HG02763 (cell line): ENCODE data around the gene PRRX1.

Source experiments
- ATAC-seq: cut with Tn5 transposase; IDR thresholded peaks from one replicate; pipeline ENCODE4 v1.9.1; 2021; ENCODE audit warnings: mild to moderate bottlenecking, moderate library complexity; ENCODE audit not compliant: unreplicated experiment

The PRRX1 gene

GRCh38 chr1:170663404-170664092 is 383 bp upstream of the PRRX1 start:
- no peak for ATAC-seq

GRCh38 chr1:170664828-170665612 is 1.1 kb downstream of the PRRX1 start:
- ATAC-seq: no peak

DNA sequence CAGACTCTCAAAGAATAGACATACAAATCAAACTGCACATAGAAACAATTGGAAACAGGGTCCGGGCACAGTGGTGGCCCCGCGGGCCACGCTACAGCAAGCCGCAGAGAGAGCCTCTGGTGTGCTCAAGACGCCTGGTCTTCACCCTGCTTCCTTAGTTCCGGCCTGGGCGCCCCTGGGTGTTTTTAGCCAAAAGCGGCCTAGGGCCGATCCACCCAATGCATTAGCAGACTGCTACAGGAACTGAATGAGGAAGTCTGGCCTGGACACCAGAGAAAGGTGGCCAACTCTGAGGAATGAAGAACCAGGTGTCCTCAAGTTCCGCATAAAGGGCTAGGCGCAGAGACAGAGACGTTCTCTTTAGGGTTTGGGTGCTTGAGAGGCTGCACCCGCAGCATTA is 1.7 kb downstream of the PRRX1 start:
- ATAC-seq: no peak

- no peak for ATAC-seq
Measured at GRCh38 chr1:170666541-170667254, 2.8 kb downstream of the PRRX1 start.

- no peak for ATAC-seq
Measured at GRCh38 chr1:170668209-170669106, 4.5 kb downstream of the PRRX1 start.

DNA sequence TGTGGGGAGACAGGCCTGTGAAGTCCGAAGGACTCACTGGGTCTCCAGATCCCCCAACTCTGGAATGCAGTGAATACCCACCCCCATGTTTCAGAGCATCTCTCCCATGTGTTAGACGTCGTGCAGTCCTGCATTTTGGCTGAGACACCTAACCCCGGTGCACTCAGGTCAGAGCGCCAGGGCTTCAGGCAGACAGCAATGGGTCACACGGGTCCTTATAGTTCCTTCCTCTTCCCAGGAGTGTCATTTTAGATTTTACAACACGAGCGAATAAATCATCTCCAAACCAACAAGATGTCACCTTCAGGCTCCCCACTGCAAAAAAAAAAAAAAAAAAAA is 5.1 kb downstream of the PRRX1 start:
- ATAC-seq: no peak

DNA sequence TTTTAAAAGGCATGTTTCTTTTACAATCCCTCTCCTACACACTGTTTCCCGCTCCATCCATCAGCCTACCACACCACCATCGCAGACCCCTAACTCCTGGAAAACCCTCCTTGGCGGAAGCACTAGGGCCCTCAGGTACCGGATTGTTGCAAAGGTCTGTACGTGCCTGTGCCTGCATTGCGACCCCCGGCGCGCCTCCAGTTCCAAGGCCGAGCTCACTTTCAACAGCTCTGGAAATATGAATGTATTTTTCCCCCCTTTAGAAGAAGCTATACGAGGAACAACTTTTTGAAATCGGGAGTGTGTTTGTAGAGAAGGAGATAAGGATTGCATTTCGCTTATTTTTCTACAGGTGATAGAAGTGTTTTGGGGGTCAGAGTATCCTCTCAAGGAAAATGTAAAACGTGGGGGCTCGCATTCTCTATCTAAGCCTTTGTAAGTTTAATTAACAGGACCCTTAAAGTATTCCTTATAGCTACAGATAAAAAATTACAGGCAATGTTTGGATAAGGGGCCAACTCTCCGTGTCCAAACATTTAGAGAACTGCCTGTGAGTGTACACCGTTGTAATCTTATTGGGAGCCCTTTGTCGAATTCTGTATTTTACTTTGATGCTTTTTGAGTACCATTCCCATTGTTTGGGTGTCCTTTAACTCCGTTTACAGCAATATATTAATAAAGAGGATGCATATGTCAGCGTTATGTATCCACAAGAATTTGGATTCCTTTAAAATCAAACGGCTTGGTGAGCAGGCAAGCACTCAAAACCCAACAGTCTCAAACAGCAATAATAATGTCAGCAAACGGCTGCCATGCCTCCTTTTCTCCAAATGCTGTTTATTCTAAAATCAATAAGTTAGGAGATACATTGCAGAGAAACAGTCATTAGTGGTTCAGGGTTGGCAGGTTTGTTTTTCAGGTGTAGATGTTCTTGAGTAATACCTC is 5.9 kb downstream of the PRRX1 start:
- no peak for ATAC-seq

DNA sequence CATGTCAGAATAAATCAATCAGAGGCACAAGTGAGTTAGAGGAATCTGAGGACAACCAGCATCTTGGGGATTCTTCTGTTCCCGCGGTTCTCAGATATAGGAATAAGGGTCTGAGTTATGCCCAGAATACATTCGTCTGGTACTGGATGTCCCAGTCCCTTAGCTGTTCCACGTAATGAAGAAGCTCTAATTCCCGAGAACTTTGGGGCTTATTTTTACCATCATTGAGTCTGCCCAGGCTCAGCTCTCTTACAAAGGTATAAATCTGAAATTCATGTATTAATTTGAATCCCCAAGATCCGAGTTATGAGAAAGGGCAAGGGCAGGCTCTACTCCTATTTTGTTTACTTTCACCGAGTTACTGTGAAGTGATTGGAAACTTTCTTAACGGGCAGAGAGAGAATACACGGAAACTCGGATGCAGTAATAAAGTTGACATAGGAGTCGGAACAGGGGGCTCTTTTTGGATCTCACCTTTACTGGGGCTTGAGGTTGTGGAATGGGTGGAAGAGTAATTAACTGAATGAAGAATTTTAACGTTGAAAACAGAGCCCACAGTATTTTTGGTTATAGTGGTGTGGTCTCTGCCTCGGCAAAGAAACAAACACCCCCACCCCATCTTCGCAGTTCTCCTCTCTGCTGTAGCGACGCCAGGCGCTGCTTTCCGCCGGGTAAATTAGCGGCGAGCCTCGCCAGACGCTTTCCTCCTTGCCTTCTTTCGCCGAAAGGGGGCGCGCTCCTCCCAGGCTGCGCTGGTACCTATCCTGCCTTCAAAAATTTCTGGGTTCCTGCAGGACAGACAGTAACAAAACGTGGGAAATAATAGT is 7.1 kb downstream of the PRRX1 start:
- no peak for ATAC-seq

- ATAC-seq: no peak
Measured at GRCh38 chr1:170671629-170671963, 7.7 kb downstream of the PRRX1 start.

DNA sequence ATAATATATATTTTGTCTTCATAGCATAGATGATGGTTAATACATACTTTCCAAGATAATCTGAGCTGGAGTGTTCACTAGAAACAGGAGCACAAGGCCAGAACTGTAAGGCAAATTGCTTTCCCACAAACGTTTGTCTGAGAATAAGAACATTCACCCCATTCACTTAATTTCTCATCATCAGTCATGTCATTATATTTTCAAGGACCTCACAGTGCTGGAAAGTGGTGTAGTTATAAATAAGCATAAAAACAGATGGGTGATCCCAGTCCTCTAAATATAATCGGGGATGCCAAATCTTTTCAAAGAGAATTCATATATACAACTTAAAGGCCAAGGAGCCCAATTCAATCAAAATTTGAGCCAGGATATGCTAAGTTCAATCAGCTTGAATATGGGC is 8.4 kb downstream of the PRRX1 start:
- ATAC-seq: no peak

DNA sequence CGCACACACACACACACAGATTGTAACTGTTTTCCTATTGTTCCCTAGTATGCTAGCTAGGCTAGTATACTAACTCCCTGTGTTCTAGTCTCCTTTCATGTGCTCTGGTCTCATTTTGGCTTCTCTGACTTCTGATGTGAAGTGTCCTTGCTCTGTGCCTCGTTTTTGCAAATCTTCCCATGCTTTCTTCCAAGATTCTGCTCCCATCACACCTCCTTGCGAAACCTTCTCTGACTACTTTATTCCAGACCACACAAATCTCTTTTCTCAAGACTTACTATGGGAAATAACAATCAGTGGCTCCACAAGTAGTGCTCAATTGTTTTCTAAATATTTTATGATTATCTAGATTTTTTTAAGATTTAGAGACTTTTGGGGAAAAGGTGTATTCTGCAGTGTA is 10.3 kb downstream of the PRRX1 start:
- no peak for ATAC-seq

- ATAC-seq: no peak
Measured at GRCh38 chr1:170674986-170675385, 11.1 kb downstream of the PRRX1 start.

DNA sequence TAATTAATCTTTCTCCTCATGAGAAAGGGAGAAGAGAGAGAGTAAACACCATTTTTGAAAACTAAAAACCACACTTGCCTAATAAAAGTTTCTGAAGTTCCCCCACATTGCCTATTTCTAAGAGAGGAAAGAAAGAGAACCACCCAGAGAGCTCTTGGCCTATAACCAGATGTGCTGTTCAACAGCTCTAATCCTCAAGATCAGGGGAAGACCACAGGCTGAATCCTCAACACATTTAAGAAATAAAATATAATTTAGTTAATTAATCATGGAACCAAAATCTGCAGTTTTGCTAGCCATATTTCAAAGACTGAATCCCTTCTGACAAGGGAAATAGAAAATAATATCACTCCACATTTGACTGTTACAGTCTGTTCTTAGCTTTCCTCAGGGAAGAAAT is 11.9 kb downstream of the PRRX1 start:
- no peak for ATAC-seq

GRCh38 chr1:170676628-170677027 is 12.7 kb downstream of the PRRX1 start:
- no peak for ATAC-seq

- no peak for ATAC-seq
Measured at GRCh38 chr1:170678027-170678600, 14.2 kb downstream of the PRRX1 start.

DNA sequence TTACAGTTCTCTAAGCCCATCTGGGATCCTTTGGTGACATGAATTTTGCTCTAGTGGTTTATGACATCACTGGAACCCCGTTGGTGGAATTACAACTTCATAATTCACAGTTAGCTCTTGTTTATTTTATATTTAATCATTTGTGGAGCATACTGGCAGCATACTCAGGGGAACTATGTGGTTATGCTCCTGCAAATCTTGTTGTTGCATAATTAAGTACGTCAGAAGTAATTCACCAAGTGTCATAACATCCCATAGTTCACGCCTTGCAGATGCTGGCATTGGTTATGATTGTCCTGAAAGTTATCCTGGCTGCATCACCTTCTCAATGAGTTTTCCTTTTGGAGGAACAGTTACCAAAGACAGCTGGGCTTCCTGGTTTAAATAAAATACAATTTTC is 16.5 kb downstream of the PRRX1 start:
- ATAC-seq: no peak

GRCh38 chr1:170682169-170682568 is 18.2 kb downstream of the PRRX1 start:
- ATAC-seq: no peak

DNA sequence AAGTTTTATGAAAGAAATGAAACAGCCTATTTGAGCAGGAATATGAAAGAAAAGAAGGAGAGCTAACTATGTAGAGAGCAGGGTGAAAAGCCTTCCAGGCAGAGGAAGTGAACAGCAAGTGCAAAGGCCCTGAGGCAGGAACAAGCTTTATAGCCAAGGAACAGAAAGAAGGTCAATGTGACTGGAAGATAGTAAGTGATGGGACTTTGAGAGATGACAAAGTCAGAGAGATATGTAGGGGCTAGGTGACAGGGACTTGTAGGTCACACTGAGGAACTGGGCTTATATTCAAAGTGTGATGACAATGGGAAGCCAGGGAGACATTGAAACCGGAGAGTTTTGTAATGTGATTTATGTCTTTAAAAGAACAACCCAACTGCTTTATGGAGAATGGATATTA is 18.9 kb downstream of the PRRX1 start:
- ATAC-seq: no peak

DNA sequence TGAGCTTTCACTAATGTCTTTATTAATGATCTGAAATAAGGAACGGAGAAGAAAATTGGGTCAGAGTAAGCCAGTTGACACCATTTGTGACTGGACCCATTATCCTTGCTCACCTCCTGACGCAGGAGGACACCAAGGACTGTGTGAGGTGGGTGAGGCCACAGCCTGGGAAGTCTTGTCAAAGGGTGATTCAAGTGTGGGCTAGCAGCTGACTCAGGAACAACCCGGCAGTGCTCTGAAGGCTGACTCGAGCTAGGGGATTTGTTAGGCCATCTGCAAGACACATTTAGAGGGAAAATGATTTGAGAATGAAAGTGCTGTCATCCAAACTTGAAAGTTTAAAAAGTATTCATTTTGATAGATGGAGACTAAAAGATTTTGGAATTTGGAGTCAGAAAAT is 21.2 kb downstream of the PRRX1 start:
- ATAC-seq: no peak
